ENCODE measurements around the gene AKT1S1.

DNA sequence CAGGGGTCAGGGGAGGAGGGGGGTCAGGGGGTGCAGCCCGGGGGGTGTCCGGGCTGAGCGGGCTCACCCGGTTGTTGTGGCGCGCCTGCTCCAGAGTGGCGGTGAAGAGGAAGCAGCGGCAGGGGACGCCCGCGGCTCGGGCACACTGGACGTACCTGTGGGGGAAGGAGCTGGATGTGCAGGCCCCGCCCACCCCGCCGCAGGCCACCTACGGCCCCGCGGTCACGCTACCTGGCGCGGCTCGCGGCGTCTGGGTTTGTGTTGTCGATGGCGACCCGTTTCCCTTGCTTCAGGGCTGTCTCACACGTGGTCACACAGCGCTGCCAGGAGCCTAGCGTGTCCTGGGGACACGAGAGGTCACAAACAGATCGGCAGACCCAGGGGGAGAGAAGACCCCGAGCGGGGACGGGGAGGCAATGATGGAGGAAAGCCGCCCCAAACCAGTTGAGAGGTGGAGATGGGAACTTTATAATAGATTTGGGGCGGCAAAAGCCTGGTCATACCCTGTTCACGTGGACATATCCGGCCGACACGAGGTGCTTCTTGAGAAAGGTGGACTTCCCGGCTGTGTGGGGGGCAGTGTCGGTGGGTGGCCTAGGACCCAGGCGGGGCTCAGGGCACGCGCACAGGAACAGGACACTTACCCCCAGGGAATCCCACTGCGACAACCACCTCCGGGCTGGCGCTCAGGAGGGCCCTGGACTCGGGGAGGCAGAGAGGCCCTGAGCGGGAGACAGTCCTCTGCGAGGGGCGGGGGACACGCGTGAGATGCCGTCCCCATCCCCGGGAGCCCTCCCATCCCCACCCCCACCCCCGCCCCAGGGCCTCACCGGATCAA, 15.4 kb downstream of the AKT1S1 start:
- TF ChIP-seq, protein P1, sequence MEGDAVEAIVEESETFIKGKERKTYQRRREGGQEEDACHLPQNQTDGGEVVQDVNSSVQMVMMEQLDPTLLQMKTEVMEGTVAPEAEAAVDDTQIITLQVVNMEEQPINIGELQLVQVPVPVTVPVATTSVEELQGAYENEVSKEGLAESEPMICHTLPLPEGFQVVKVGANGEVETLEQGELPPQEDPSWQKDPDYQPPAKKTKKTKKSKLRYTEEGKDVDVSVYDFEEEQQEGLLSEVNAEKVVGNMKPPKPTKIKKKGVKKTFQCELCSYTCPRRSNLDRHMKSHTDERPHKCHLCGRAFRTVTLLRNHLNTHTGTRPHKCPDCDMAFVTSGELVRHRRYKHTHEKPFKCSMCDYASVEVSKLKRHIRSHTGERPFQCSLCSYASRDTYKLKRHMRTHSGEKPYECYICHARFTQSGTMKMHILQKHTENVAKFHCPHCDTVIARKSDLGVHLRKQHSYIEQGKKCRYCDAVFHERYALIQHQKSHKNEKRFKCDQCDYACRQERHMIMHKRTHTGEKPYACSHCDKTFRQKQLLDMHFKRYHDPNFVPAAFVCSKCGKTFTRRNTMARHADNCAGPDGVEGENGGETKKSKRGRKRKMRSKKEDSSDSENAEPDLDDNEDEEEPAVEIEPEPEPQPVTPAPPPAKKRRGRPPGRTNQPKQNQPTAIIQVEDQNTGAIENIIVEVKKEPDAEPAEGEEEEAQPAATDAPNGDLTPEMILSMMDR (conservative IDR thresholded peaks at IDR 0.05; ENCODE audit: low read depth, low read length), result no peak
- TF ChIP-seq EZH2 (IDR thresholded peaks at IDR 0.05; ENCODE audit: borderline replicate concordance, low read depth, low read length, poor library complexity, severe bottlenecking), result no peak
